GM12891 (cell line): ENCODE measurements around the gene SACS.
A peak's percentile ranks its signal among the peaks of the same experiment; 100 is the strongest.

Source experiments
- DNase-seq: peaks from one replicate; pipeline ENCODE4 v3.0.0; 2011; ENCODE audit warnings: low spot score; ENCODE audit not compliant: insufficient read length
- FAIRE-seq: peaks from 2 replicates; lab custom pipeline; 2011; peaks lifted over from hg19 to GRCh38; lab: Jason Lieb, UNC
- PAX5 ChIP-seq: IDR thresholded peaks from 2 replicates; pipeline ENCODE4 v1.6.1; 2011; ENCODE audit warnings: low read length, moderate library complexity, mild to moderate bottlenecking; ENCODE audit not compliant: insufficient read depth, severe bottlenecking
- POLR2A ChIP-seq: IDR thresholded peaks from 2 replicates; pipeline ENCODE4 v1.6.1; 2011; ENCODE audit warnings: low read depth, low read length, control low read depth
- POLR2AphosphoS5 ChIP-seq: IDR thresholded peaks from 2 replicates; pipeline ENCODE4 v1.6.1; 2011; ENCODE audit warnings: low read depth, low read length, control low read depth
- POU2F2 ChIP-seq: IDR thresholded peaks from 2 replicates; pipeline ENCODE4 v1.6.1; 2011; ENCODE audit warnings: low read depth, mild to moderate bottlenecking, control low read depth, low read length, moderate library complexity
- SPI1 ChIP-seq: IDR thresholded peaks from 2 replicates; pipeline ENCODE4 v1.6.1; 2011; ENCODE audit warnings: low read depth, low read length, control low read depth
- TAF1 ChIP-seq: IDR thresholded peaks from 2 replicates; pipeline ENCODE4 v1.6.1; 2011; ENCODE audit warnings: low read depth, low read length, control low read depth

Gene SACS

GRCh38 chr13:23349161-23349897, 84.2 kb downstream of the SACS start:
- no peak for FAIRE-seq
- TF ChIP-seq POLR2AphosphoS5: no peak
- TF ChIP-seq POU2F2: no peak
- no peak for TF ChIP-seq TAF1
- TF ChIP-seq PAX5: no peak
- no peak for TF ChIP-seq POLR2A
- TF ChIP-seq SPI1: no peak
- DNase-seq: no peak

GRCh38 chr13:23348262-23349127, 85.0 kb downstream of the SACS start:
- FAIRE-seq (no peak), DNase-seq (no peak)
- no peak for TF ChIP-seq POLR2AphosphoS5
- TF ChIP-seq PAX5: no peak
- TF ChIP-seq POLR2A: no peak
- TF ChIP-seq SPI1: no peak
- no peak for TF ChIP-seq TAF1
- no peak for TF ChIP-seq POU2F2

GRCh38 chr13:23347601-23348000, 85.9 kb downstream of the SACS start:
- TF ChIP-seq POLR2A: no peak
- TF ChIP-seq PAX5: no peak
- TF ChIP-seq POLR2AphosphoS5: no peak
- TF ChIP-seq POU2F2: no peak
- no peak for TF ChIP-seq TAF1
- TF ChIP-seq SPI1: no peak
- FAIRE-seq: peak; percentile 20
- DNase-seq: no peak

GRCh38 chr13:23344931-23345595, 88.4 kb downstream of the SACS start:
- no peak for TF ChIP-seq PAX5
- DNase-seq: no peak
- no peak for FAIRE-seq

GRCh38 chr13:23339225-23339624, 94.3 kb downstream of the SACS start:
- TF ChIP-seq POLR2A (no peak), POLR2AphosphoS5 (no peak), TAF1 (no peak), SPI1 (no peak), PAX5 (no peak), POU2F2 (no peak)
- FAIRE-seq: no peak
- no peak for DNase-seq

GRCh38 chr13:23330356-23330755, 103.1 kb downstream of the SACS start:
- FAIRE-seq: no peak
- DNase-seq: no peak
- no peak for TF ChIP-seq POLR2A
- TF ChIP-seq PAX5: no peak
- TF ChIP-seq POU2F2: no peak
- TF ChIP-seq TAF1: no peak
- no peak for TF ChIP-seq POLR2AphosphoS5
- TF ChIP-seq SPI1: no peak

GRCh38 chr13:23325191-23325590, 108.3 kb downstream of the SACS start:
- no peak for DNase-seq
- FAIRE-seq: peak; percentile 71
- TF ChIP-seq POLR2AphosphoS5: no peak
- TF ChIP-seq TAF1: no peak
- no peak for TF ChIP-seq PAX5
- TF ChIP-seq POLR2A: no peak
- TF ChIP-seq SPI1: no peak
- TF ChIP-seq POU2F2: no peak

GRCh38 chr13:23323946-23324709, 109.4 kb downstream of the SACS start:
- DNase-seq (no peak), FAIRE-seq (no peak)
- TF ChIP-seq POU2F2 (no peak), PAX5 (no peak), POLR2AphosphoS5 (no peak), TAF1 (no peak), SPI1 (no peak), POLR2A (no peak)
